HG02981 (cell line): ENCODE results near the gene SNRPB2.

Source experiments
- ATAC-seq: cut with Tn5 transposase; IDR thresholded peaks from one replicate; pipeline ENCODE4 v1.9.1; 2021; ENCODE audit warnings: mild to moderate bottlenecking, moderate library complexity; ENCODE audit not compliant: unreplicated experiment

SNRPB2 gene

GRCh38 chr20:16729080-16729479 is 746 bp upstream of the SNRPB2 start:
- no peak for ATAC-seq

GRCh38 chr20:16732506-16733152 is 2.8 kb downstream of the SNRPB2 start:
- ATAC-seq, result no peak

GRCh38 chr20:16740365-16741072 is 10.7 kb downstream of the SNRPB2 start:
- no peak for ATAC-seq

GRCh38 chr20:16744178-16744807 is 14.5 kb downstream of the SNRPB2 start:
- no peak for ATAC-seq

GRCh38 chr20:16745204-16745603 is 15.4 kb downstream of the SNRPB2 start:
- ATAC-seq, result no peak

- ATAC-seq, result no peak
These were observed 17.5 kb downstream of the SNRPB2 start for GRCh38 chr20:16747291-16747811.

GRCh38 chr20:16748308-16748900 is 18.6 kb downstream of the SNRPB2 start, which contains the start of gene OTOR:
TSS of gene OTOR (plus strand) at chr20:16748358. CDS start at chr20:16748402, 44 bp downstream.
- no peak for ATAC-seq

GRCh38 chr20:16749573-16749972 is 19.7 kb downstream of the SNRPB2 start:
- no peak for ATAC-seq

GRCh38 chr20:16752082-16752481 is 22.3 kb downstream of the SNRPB2 start:
- ATAC-seq, result no peak

GRCh38 chr20:16752901-16753300 is 23.1 kb downstream of the SNRPB2 start:
- no peak for ATAC-seq

- no peak for ATAC-seq
These were observed 28.8 kb downstream of the SNRPB2 start for GRCh38 chr20:16758454-16759180.

- ATAC-seq, result no peak
These were observed 29.3 kb downstream of the SNRPB2 start for GRCh38 chr20:16759181-16759563.

GRCh38 chr20:16760431-16761304 is 30.8 kb downstream of the SNRPB2 start:
- ATAC-seq, result peak; percentile 24

- peak; percentile 55 for ATAC-seq
These were observed 31.5 kb downstream of the SNRPB2 start for GRCh38 chr20:16761305-16761829.

GRCh38 chr20:16764560-16764959 is 34.7 kb downstream of the SNRPB2 start:
- ATAC-seq, result no peak

GRCh38 chr20:16771213-16771612 is 41.4 kb downstream of the SNRPB2 start:
- ATAC-seq, result no peak

- no peak for ATAC-seq
These were observed 46.1 kb downstream of the SNRPB2 start for GRCh38 chr20:16775961-16776360.

GRCh38 chr20:16777126-16777525 is 47.3 kb downstream of the SNRPB2 start:
- no peak for ATAC-seq

GRCh38 chr20:16778159-16778558 is 48.3 kb downstream of the SNRPB2 start:
- no peak for ATAC-seq

GRCh38 chr20:16781496-16781895 is 51.7 kb downstream of the SNRPB2 start:
- ATAC-seq, result no peak
